HL-60 (cell line): ENCODE data around the gene ST6GALNAC3.

ENCODE experiments used
- CTCF ChIP-seq: IDR thresholded peaks from one replicate; pipeline ENCODE4 v1.5.1; 2011; ENCODE audit warnings: low read length, control low read depth, inconsistent platforms; ENCODE audit not compliant: insufficient read depth
- REST ChIP-seq: IDR thresholded peaks from 2 replicates; pipeline ENCODE4 v1.6.1; 2012; ENCODE audit warnings: low read depth; ENCODE audit not compliant: insufficient replicate concordance

- TF ChIP-seq CTCF (no peak), REST (no peak)
Measured at GRCh38 chr1:76340056-76340455, 265.5 kb downstream of the ST6GALNAC3 start.
